Kidney tubule cell (primary cell): ENCODE measurements around the gene USF3.
A peak's percentile ranks its signal among the peaks of the same experiment; 100 is the strongest.

Experiments
- DNase-seq: peaks from one replicate; pipeline ENCODE4 v3.0.0-alpha.2; 2018; ENCODE audit warnings: low spot score

The USF3 gene

GRCh38 chr3:113695786-113696645, at the start of gene USF3:
Gene USF3, minus strand, starts transcription at chr3:113696642. Its CDS starts 21,764 bp downstream, at chr3:113674878.
- DNase-seq, result peak; percentile 68

GRCh38 chr3:113745756-113746547, 49.5 kb upstream of the USF3 start, which contains the start of gene NAA50:
Gene NAA50, minus strand, starts transcription at chr3:113746249. Its CDS starts 300 bp downstream, at chr3:113745949.
- peak; percentile 92 for DNase-seq

GRCh38 chr3:113744941-113745755, 48.7 kb upstream of the USF3 start:
- DNase-seq, result peak; percentile 90

- DNase-seq, result no peak
Observed at GRCh38 chr3:113743006-113743630, 46.7 kb upstream of the USF3 start.

GRCh38 chr3:113741620-113742019, 45.2 kb upstream of the USF3 start:
- DNase-seq, result no peak

GRCh38 chr3:113741086-113741485, 44.6 kb upstream of the USF3 start:
- DNase-seq, result no peak

GRCh38 chr3:113736548-113737089, 40.2 kb upstream of the USF3 start:
- DNase-seq, result peak; percentile 56

GRCh38 chr3:113731694-113732093, 35.3 kb upstream of the USF3 start:
- DNase-seq, result no peak

GRCh38 chr3:113730550-113730949, 34.1 kb upstream of the USF3 start:
- DNase-seq, result no peak

- DNase-seq, result no peak
Observed at GRCh38 chr3:113728661-113729060, 32.2 kb upstream of the USF3 start.

GRCh38 chr3:113721636-113722035, 25.2 kb upstream of the USF3 start:
- no peak for DNase-seq

- DNase-seq, result no peak
Observed at GRCh38 chr3:113719758-113720157, 23.3 kb upstream of the USF3 start.

GRCh38 chr3:113719294-113719693, 22.9 kb upstream of the USF3 start:
- DNase-seq, result no peak

- DNase-seq, result no peak
Observed at GRCh38 chr3:113717818-113718217, 21.4 kb upstream of the USF3 start.

GRCh38 chr3:113717308-113717707, 20.9 kb upstream of the USF3 start:
- DNase-seq, result no peak

- DNase-seq, result no peak
Observed at GRCh38 chr3:113714702-113715101, 18.3 kb upstream of the USF3 start.

- no peak for DNase-seq
Observed at GRCh38 chr3:113712129-113712528, 15.7 kb upstream of the USF3 start.

GRCh38 chr3:113707835-113708234, 11.4 kb upstream of the USF3 start:
- no peak for DNase-seq

- DNase-seq, result peak; percentile 41
Observed at GRCh38 chr3:113698956-113699355, 2.5 kb upstream of the USF3 start.

- no peak for DNase-seq
Observed at GRCh38 chr3:113698213-113698742, 1.8 kb upstream of the USF3 start.

GRCh38 chr3:113697500-113698090, 1.2 kb upstream of the USF3 start:
- DNase-seq, result peak; percentile 15
